Activated CD4-positive, alpha-beta T cell treated with anti-CD3 and anti-CD28 coated beads for 24 hours (primary cell): ENCODE measurements around the gene TCF7.

Experiments
- DNase-seq, 2 donors: peaks; one replicate each; pipeline ENCODE4 v3.0.0-alpha.2; 2020; ENCODE audit warnings: low read depth in 2 of 2

The TCF7 gene

GRCh38 chr5:134131165-134131564, 16.7 kb downstream of the TCF7 start:
- no peak for DNase-seq

GRCh38 chr5:134131578-134132350, 17.3 kb downstream of the TCF7 start:
- no peak for DNase-seq

GRCh38 chr5:134132372-134133187, 18.1 kb downstream of the TCF7 start:
- DNase-seq: peak in 1 of 2 donors; percentile 54

GRCh38 chr5:134133188-134133994, 18.9 kb downstream of the TCF7 start:
- DNase-seq: no peak

GRCh38 chr5:134133995-134134541, 19.6 kb downstream of the TCF7 start:
- DNase-seq: no peak

GRCh38 chr5:134135091-134135655, 20.7 kb downstream of the TCF7 start:
- no peak for DNase-seq

GRCh38 chr5:134136221-134136631, 21.7 kb downstream of the TCF7 start:
- no peak for DNase-seq

GRCh38 chr5:134136771-134137170, 22.3 kb downstream of the TCF7 start:
- DNase-seq: no peak

GRCh38 chr5:134138416-134139376, 24.2 kb downstream of the TCF7 start:
- DNase-seq: peak in 1 of 2 donors; percentile 63

GRCh38 chr5:134139377-134139851, 24.9 kb downstream of the TCF7 start:
- no peak for DNase-seq

- no peak for DNase-seq
Observed at GRCh38 chr5:134139891-134140469, 25.5 kb downstream of the TCF7 start.

- DNase-seq: no peak
Observed at GRCh38 chr5:134140530-134141201, 26.2 kb downstream of the TCF7 start.

- DNase-seq: no peak
Observed at GRCh38 chr5:134141331-134142050, 27.0 kb downstream of the TCF7 start.

- DNase-seq: no peak
Observed at GRCh38 chr5:134142052-134142451, 27.6 kb downstream of the TCF7 start.

GRCh38 chr5:134142806-134143205, 28.3 kb downstream of the TCF7 start:
- no peak for DNase-seq

GRCh38 chr5:134143431-134143830, 28.9 kb downstream of the TCF7 start:
- no peak for DNase-seq

- DNase-seq: no peak
Observed at GRCh38 chr5:134143944-134144941, 29.8 kb downstream of the TCF7 start.
